ENCODE results near the gene FRMD5. TPM values are rescaled to one million over a fixed set of nuclear protein-coding genes. Genes with fewer than 3 reads are reported as not detected.

Gene FRMD5
- total and polyA plus RNA-seq, 2 experiments from 2014 or later: 5.9 to 10.1 TPM

- Histone ChIP-seq H3K27ac (ENCODE audit: low read depth) (no peak overlapping the region), H3K4me1 (ENCODE audit: insufficient read depth) (no peaks in the 10 kb centered on the region), H3K4me2 (no peak overlapping the region), H2AFZ (no peak overlapping the region), H3K4me3 (no peak overlapping the region), H3K79me2 (replicated peaks; ENCODE audit: insufficient read depth) (no peaks in the 10 kb centered on the region), H4K20me1 (replicated peaks; ENCODE audit: insufficient read depth) (no peaks in the 10 kb centered on the region; the same call in 1 of the 2 replicates), H3F3A (replicated peaks; ENCODE audit: low read depth) (no peaks in the 10 kb centered on the region), H3K9me2 (ENCODE audit: insufficient read depth) (no peaks in the 10 kb centered on the region), H3K27me3 (ENCODE audit: insufficient read depth) (no peaks in the 10 kb centered on the region), H3K36me3 (ENCODE audit: insufficient read depth) (no peaks in the 10 kb centered on the region)
- DNase-seq (ENCODE audit: low spot score) (no peak), ATAC-seq (no peak)
- Mint-ChIP-seq H3K4me1 (no peaks in the 10 kb centered on the region; the same call in 2 of the 3 replicates), H3K27me3 (ENCODE audit: insufficient read depth, low read depth, poor library complexity) (peaks cover 4% of the 10 kb centered on the region), H3K4me3 (no peak overlapping the region), H3K36me3 (ENCODE audit: low read depth) (peaks cover 5% of the 10 kb centered on the region; the same call in 2 of the 3 replicates), H3K9me3 (no peaks in the 10 kb centered on the region), H3K27ac (no peak overlapping the region)
- TF ChIP-seq CTCF (conservative IDR thresholded peaks at IDR 0.05; ENCODE audit: low read depth in 2 of 2): no peak
Measured at GRCh38 chr15:43893956-43894355, 301.1 kb downstream of the FRMD5 start.

- ATAC-seq: no peak
- H3K36me3 Mint-ChIP-seq (ENCODE audit: low read depth): peaks cover 9% of the 10 kb centered on the region; the same call in 1 of the 3 replicates
- TF ChIP-seq NANOG (IDR thresholded peaks at IDR 0.05; ENCODE audit: borderline replicate concordance) (no peak), ETS1 (IDR thresholded peaks at IDR 0.05) (no peak), STAT1 (IDR thresholded peaks at IDR 0.05; ENCODE audit: unreplicated experiment) (no peak), EZH2 (IDR thresholded peaks at IDR 0.05; ENCODE audit: low read depth, unreplicated experiment) (no peak), CREB1 (CRISPR knock-in tag; IDR thresholded peaks at IDR 0.05; ENCODE audit: low read depth) (no peak), ZNF114 (CRISPR knock-in tag; IDR thresholded peaks at IDR 0.05) (no peak)
- TF ChIP-seq, protein P1, sequence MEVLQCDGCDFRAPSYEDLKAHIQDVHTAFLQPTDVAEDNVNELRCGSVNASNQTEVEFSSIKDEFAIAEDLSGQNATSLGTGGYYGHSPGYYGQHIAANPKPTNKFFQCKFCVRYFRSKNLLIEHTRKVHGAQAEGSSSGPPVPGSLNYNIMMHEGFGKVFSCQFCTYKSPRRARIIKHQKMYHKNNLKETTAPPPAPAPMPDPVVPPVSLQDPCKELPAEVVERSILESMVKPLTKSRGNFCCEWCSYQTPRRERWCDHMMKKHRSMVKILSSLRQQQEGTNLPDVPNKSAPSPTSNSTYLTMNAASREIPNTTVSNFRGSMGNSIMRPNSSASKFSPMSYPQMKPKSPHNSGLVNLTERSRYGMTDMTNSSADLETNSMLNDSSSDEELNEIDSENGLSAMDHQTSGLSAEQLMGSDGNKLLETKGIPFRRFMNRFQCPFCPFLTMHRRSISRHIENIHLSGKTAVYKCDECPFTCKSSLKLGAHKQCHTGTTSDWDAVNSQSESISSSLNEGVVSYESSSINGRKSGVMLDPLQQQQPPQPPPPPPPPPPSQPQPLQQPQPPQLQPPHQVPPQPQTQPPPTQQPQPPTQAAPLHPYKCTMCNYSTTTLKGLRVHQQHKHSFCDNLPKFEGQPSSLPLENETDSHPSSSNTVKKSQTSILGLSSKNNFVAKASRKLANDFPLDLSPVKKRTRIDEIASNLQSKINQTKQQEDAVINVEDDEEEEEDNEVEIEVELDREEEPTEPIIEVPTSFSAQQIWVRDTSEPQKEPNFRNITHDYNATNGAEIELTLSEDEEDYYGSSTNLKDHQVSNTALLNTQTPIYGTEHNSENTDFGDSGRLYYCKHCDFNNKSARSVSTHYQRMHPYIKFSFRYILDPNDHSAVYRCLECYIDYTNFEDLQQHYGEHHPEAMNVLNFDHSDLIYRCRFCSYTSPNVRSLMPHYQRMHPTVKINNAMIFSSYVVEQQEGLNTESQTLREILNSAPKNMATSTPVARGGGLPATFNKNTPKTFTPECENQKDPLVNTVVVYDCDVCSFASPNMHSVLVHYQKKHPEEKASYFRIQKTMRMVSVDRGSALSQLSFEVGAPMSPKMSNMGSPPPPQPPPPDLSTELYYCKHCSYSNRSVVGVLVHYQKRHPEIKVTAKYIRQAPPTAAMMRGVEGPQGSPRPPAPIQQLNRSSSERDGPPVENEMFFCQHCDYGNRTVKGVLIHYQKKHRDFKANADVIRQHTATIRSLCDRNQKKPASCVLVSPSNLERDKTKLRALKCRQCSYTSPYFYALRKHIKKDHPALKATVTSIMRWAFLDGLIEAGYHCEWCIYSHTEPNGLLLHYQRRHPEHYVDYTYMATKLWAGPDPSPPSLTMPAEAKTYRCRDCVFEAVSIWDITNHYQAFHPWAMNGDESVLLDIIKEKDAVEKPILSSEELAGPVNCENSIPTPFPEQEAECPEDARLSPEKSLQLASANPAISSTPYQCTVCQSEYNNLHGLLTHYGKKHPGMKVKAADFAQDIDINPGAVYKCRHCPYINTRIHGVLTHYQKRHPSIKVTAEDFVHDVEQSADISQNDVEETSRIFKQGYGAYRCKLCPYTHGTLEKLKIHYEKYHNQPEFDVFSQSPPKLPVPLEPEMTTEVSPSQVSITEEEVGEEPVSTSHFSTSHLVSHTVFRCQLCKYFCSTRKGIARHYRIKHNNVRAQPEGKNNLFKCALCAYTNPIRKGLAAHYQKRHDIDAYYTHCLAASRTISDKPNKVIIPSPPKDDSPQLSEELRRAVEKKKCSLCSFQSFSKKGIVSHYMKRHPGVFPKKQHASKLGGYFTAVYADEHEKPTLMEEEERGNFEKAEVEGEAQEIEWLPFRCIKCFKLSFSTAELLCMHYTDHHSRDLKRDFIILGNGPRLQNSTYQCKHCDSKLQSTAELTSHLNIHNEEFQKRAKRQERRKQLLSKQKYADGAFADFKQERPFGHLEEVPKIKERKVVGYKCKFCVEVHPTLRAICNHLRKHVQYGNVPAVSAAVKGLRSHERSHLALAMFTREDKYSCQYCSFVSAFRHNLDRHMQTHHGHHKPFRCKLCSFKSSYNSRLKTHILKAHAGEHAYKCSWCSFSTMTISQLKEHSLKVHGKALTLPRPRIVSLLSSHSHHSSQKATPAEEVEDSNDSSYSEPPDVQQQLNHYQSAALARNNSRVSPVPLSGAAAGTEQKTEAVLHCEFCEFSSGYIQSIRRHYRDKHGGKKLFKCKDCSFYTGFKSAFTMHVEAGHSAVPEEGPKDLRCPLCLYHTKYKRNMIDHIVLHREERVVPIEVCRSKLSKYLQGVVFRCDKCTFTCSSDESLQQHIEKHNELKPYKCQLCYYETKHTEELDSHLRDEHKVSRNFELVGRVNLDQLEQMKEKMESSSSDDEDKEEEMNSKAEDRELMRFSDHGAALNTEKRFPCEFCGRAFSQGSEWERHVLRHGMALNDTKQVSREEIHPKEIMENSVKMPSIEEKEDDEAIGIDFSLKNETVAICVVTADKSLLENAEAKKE (CRISPR knock-in tag; IDR thresholded peaks at IDR 0.05): no peak
- TF ChIP-seq, protein P2, sequence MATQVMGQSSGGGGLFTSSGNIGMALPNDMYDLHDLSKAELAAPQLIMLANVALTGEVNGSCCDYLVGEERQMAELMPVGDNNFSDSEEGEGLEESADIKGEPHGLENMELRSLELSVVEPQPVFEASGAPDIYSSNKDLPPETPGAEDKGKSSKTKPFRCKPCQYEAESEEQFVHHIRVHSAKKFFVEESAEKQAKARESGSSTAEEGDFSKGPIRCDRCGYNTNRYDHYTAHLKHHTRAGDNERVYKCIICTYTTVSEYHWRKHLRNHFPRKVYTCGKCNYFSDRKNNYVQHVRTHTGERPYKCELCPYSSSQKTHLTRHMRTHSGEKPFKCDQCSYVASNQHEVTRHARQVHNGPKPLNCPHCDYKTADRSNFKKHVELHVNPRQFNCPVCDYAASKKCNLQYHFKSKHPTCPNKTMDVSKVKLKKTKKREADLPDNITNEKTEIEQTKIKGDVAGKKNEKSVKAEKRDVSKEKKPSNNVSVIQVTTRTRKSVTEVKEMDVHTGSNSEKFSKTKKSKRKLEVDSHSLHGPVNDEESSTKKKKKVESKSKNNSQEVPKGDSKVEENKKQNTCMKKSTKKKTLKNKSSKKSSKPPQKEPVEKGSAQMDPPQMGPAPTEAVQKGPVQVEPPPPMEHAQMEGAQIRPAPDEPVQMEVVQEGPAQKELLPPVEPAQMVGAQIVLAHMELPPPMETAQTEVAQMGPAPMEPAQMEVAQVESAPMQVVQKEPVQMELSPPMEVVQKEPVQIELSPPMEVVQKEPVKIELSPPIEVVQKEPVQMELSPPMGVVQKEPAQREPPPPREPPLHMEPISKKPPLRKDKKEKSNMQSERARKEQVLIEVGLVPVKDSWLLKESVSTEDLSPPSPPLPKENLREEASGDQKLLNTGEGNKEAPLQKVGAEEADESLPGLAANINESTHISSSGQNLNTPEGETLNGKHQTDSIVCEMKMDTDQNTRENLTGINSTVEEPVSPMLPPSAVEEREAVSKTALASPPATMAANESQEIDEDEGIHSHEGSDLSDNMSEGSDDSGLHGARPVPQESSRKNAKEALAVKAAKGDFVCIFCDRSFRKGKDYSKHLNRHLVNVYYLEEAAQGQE (IDR thresholded peaks at IDR 0.05; ENCODE audit: unreplicated experiment): no peak
Measured at GRCh38 chr15:43889042-43889441, 306.0 kb downstream of the FRMD5 start.

More at GRCh38 chr15:43889042-43889441, 306.0 kb downstream of the FRMD5 start:
- H3K9me3 Mint-ChIP-seq: no peaks in the 10 kb centered on the region
- no peaks in the 10 kb centered on the region for H3K4me1 ChIP-seq (ENCODE audit: insufficient read depth)
- no peaks in the 10 kb centered on the region; the same call in 1 of the 2 replicates for H4K20me1 ChIP-seq (replicated peaks; ENCODE audit: insufficient read depth)
- H3K4me3 ChIP-seq: no peak overlapping the region
- H3K4me1 Mint-ChIP-seq: no peaks in the 10 kb centered on the region; the same call in 2 of the 3 replicates
- H3K4me2 ChIP-seq: no peak overlapping the region
- H3K4me3 Mint-ChIP-seq: no peak overlapping the region
- H3K27me3 ChIP-seq (ENCODE audit: insufficient read depth): no peaks in the 10 kb centered on the region
- no peaks in the 10 kb centered on the region for H3K9me2 ChIP-seq (ENCODE audit: insufficient read depth)
- H3K27ac ChIP-seq (ENCODE audit: low read depth): no peak overlapping the region
- H3K79me2 ChIP-seq (replicated peaks; ENCODE audit: insufficient read depth): no peaks in the 10 kb centered on the region
- H2AFZ ChIP-seq: no peak overlapping the region
- no peaks in the 10 kb centered on the region for H3F3A ChIP-seq (replicated peaks; ENCODE audit: low read depth)
- no peaks in the 10 kb centered on the region for H3K36me3 ChIP-seq (ENCODE audit: insufficient read depth)
- peaks cover 3% of the 10 kb centered on the region for H3K27me3 Mint-ChIP-seq (ENCODE audit: insufficient read depth, low read depth, poor library complexity)
- no peak for DNase-seq (ENCODE audit: low spot score)
- H3K27ac Mint-ChIP-seq: no peak overlapping the region

Measured in GM23338 (cell line).